SK-N-MC (cell line): ENCODE data around the gene COL17A1.

Experiments
- EZH2 ChIP-seq: fragments of 200-600 bp; sonication (generic); IDR thresholded peaks from one replicate; pipeline ENCODE4 v1.6.1; 2017; ENCODE audit warnings: antibody characterized with exemption
- FOXP2 ChIP-seq: optimal IDR thresholded peaks from 2 replicates; pipeline ENCODE3; 2011; ENCODE audit warnings: mild to moderate bottlenecking, moderate library complexity; ENCODE audit not compliant: insufficient read depth; ENCODE audit errors: extremely low read length, control extremely low read depth
- POLR2AphosphoS5 ChIP-seq: IDR thresholded peaks from 2 replicates; pipeline ENCODE4 v1.6.1; 2012; ENCODE audit warnings: mild to moderate bottlenecking, low read depth, low read length, borderline replicate concordance

DNA sequence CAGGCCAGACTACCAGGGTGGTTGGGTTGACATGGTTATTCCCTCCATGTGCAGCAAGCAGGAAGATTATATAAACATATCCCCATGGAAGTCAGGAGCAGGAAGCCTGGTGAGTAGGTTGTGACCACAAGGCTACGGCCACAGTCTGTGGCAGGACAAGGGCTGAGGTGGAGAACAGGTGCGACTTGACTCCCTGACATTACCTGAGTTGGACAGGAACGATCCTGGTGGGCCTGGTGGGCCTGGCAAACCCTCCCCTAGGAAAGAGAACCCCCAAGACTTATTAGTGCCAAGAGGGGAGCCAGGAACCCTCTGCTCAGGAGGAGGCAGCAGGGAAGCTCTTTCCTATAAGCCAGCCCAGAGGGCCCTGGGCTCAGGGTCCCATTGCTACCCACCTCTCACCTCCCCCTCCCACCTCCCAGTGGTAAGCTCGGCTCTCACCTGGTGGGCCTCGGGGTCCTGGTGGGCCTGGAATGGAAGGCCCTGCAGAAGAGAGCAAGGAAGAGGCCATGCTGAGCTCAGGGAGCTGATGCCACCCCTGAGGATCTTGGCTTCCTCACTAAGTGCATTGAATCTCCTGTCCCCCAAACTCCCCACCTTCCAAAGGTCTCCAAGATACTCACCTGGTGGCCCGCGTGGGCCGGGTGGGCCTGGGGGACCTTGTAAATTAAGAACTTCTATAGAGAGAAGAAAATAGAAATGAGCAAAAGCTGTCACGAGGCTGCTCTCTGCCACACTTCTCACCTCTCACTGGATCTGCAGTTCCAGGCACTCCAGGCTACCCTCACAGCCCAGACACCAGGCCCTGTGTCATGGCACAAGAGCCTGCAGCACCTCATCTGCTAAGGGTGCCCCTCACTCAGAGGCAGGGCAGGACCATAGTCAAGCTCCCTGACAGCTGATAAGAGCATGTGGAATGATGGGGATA, 44.6 kb downstream of the COL17A1 start:
- TF ChIP-seq EZH2 (no peak), POLR2AphosphoS5 (no peak), FOXP2 (no peak)
